Measurements from ENCODE around the gene P4HA2. TPM values are rescaled to one million over a fixed set of nuclear protein-coding genes. Genes with fewer than 3 reads are reported as not detected.

The P4HA2 gene
- total and polyA plus RNA-seq, 2 experiments from 2014 or later, result 139 to 246 TPM

DNA sequence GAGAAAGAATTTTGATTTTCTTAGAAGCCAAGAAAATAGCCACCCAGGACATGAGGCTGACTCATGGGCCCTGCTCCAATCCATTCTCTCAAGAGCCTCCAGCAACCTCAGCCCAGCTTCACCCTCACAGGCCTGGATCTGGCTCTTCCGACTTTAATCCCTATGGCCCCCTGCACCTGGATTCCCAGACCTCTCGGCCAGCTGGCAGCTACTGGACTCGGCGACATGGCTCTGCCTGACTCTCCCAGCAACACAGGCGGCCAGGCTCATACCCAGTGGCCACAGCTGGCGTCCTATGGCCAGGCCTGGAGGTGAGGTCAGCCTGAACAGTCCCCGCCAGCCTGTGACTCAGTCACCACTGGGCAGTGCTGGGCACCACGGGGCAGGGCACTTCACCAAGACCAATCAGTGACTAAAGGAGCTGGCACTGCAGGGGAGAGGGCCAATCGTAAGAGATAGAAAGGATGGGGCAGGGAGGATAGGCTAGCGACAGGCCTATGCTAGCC, 23.6 kb upstream of the P4HA2 start:
- Histone ChIP-seq H3K4me3 (no peak overlapping the region), H3K9me3 (ENCODE audit: low read depth) (no peaks in the 10 kb centered on the region), H3K4me2 (no peak overlapping the region), H3K9me2 (replicated peaks; ENCODE audit: insufficient read depth) (no peaks in the 10 kb centered on the region), H2AFZ (no peak overlapping the region), H4K20me1 (ENCODE audit: insufficient read depth, poor library complexity, severe bottlenecking) (no peaks in the 10 kb centered on the region), H3K36me3 (replicated peaks; ENCODE audit: insufficient read depth, low read depth) (no peaks in the 10 kb centered on the region), H3K4me1 (ENCODE audit: insufficient read depth) (peaks cover 5% of the 10 kb centered on the region), H3K79me2 (no peaks in the 10 kb centered on the region), H3K27me3 (no peaks in the 10 kb centered on the region), H3K27ac (no peak overlapping the region)
- TF ChIP-seq EZH2 (IDR thresholded peaks at IDR 0.05; ENCODE audit: borderline replicate concordance) (no peak), CTCF (IDR thresholded peaks at IDR 0.05; ENCODE audit: poor library complexity) (no peak), EZH2phosphoT487 (IDR thresholded peaks at IDR 0.05; ENCODE audit: low read depth, severe bottlenecking, unreplicated experiment) (no peak)
- DNase-seq (ENCODE audit: low spot score), result no peak
- WGBS (ENCODE audit: low lambda C conversion rate, missing lambda C conversion rate), result 90% methylated on average over 10 of the region's 10 CpGs

DNA sequence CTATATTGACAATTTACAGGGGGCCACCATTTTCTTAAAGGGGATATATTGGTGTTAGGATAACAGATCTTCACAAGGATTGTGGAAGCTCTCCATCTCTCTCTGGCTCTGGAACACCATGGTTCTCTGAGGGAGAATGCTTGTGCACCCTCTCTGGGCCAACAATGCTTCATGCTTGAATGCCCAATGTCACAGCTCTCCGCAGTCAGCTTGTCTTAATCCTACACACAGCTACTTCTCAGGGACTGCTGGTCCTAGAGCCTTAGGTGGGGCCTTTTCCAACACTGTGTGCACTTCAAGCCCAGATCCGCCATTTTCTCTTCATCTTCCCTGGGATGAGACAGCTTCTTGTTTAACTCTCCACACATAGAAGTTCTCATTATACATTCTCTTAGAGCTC, 22.9 kb upstream of the P4HA2 start:
- TF ChIP-seq EZH2phosphoT487 (IDR thresholded peaks at IDR 0.05; ENCODE audit: low read depth, severe bottlenecking, unreplicated experiment) (no peak), EZH2 (IDR thresholded peaks at IDR 0.05; ENCODE audit: borderline replicate concordance) (no peak), CTCF (IDR thresholded peaks at IDR 0.05; ENCODE audit: poor library complexity) (no peak)
- WGBS (ENCODE audit: low lambda C conversion rate, missing lambda C conversion rate), result 91% methylated on average over 2 of the region's 2 CpGs

GRCh38 chr5:132246806-132247205, 19.2 kb upstream of the P4HA2 start:
- H3K27ac ChIP-seq, result no peak overlapping the region
- H3K4me3 ChIP-seq, result no peak overlapping the region
- H4K20me1 ChIP-seq (ENCODE audit: insufficient read depth, poor library complexity, severe bottlenecking), result no peaks in the 10 kb centered on the region
- no peaks in the 10 kb centered on the region for H3K27me3 ChIP-seq
- H3K79me2 ChIP-seq, result no peaks in the 10 kb centered on the region
- H2AFZ ChIP-seq, result no peak overlapping the region
- DNase-seq (ENCODE audit: low spot score), result no peak
- H3K9me2 ChIP-seq (replicated peaks; ENCODE audit: insufficient read depth), result no peaks in the 10 kb centered on the region
- H3K9me3 ChIP-seq (ENCODE audit: low read depth), result no peaks in the 10 kb centered on the region
- no peak overlapping the region for H3K4me2 ChIP-seq
- H3K4me1 ChIP-seq (ENCODE audit: insufficient read depth), result no peaks in the 10 kb centered on the region
- no peaks in the 10 kb centered on the region for H3K36me3 ChIP-seq (replicated peaks; ENCODE audit: insufficient read depth, low read depth)
- TF ChIP-seq EZH2phosphoT487 (IDR thresholded peaks at IDR 0.05; ENCODE audit: low read depth, severe bottlenecking, unreplicated experiment), result no peak
- no peak for TF ChIP-seq EZH2 (IDR thresholded peaks at IDR 0.05; ENCODE audit: borderline replicate concordance)
- no peak for TF ChIP-seq CTCF (IDR thresholded peaks at IDR 0.05; ENCODE audit: poor library complexity)

More for the DNA sequence above, 22.9 kb upstream of the P4HA2 start:
- no peaks in the 10 kb centered on the region for H3K27me3 ChIP-seq
- H3K9me2 ChIP-seq (replicated peaks; ENCODE audit: insufficient read depth), result no peaks in the 10 kb centered on the region
- no peaks in the 10 kb centered on the region for H4K20me1 ChIP-seq (ENCODE audit: insufficient read depth, poor library complexity, severe bottlenecking)
- H2AFZ ChIP-seq, result no peak overlapping the region
- no peak overlapping the region for H3K4me2 ChIP-seq
- H3K4me1 ChIP-seq (ENCODE audit: insufficient read depth), result peaks cover 5% of the 10 kb centered on the region
- no peak for DNase-seq (ENCODE audit: low spot score)
- H3K27ac ChIP-seq, result no peak overlapping the region
- H3K79me2 ChIP-seq, result no peaks in the 10 kb centered on the region
- no peak overlapping the region for H3K4me3 ChIP-seq
- no peaks in the 10 kb centered on the region for H3K9me3 ChIP-seq (ENCODE audit: low read depth)
- H3K36me3 ChIP-seq (replicated peaks; ENCODE audit: insufficient read depth, low read depth), result no peaks in the 10 kb centered on the region

GRCh38 chr5:132245593-132245992, 17.9 kb upstream of the P4HA2 start:
- Histone ChIP-seq H3K4me2 (no peak overlapping the region), H3K27ac (no peak overlapping the region), H3K9me3 (ENCODE audit: low read depth) (no peaks in the 10 kb centered on the region), H3K36me3 (replicated peaks; ENCODE audit: insufficient read depth, low read depth) (no peaks in the 10 kb centered on the region), H3K27me3 (no peaks in the 10 kb centered on the region), H3K4me3 (no peak overlapping the region), H3K4me1 (ENCODE audit: insufficient read depth) (no peaks in the 10 kb centered on the region), H2AFZ (no peak overlapping the region), H3K9me2 (replicated peaks; ENCODE audit: insufficient read depth) (no peaks in the 10 kb centered on the region), H3K79me2 (no peaks in the 10 kb centered on the region), H4K20me1 (ENCODE audit: insufficient read depth, poor library complexity, severe bottlenecking) (no peaks in the 10 kb centered on the region)
- WGBS (ENCODE audit: low lambda C conversion rate, missing lambda C conversion rate), result 52% methylated on average over 1 of the region's 1 CpG
- TF ChIP-seq EZH2phosphoT487 (IDR thresholded peaks at IDR 0.05; ENCODE audit: low read depth, severe bottlenecking, unreplicated experiment) (no peak), EZH2 (IDR thresholded peaks at IDR 0.05; ENCODE audit: borderline replicate concordance) (no peak), CTCF (IDR thresholded peaks at IDR 0.05; ENCODE audit: poor library complexity) (no peak)
- no peak for DNase-seq (ENCODE audit: low spot score)
